ENCODE results near the gene PACRG.

GRCh38 chr6:163066200-163066599, 338.4 kb downstream of the PACRG start:
- TF ChIP-seq CREB1 (IDR thresholded peaks at IDR 0.05; ENCODE audit: low read depth) (no peak), EP300 (IDR thresholded peaks at IDR 0.05; ENCODE audit: borderline replicate concordance) (no peak), CEBPB (IDR thresholded peaks at IDR 0.05) (no peak), RAD21 (IDR thresholded peaks at IDR 0.05; ENCODE audit: low read depth) (no peak)

Data from Ishikawa (cell line).